Neuron (in vitro differentiated cells): ENCODE measurements around the gene CRABP1.

Experiments
- H2AFZ ChIP-seq: one replicate; pipeline ENCODE4 v1.6.1; 2013; ENCODE audit warnings: low read depth, mild to moderate bottlenecking, inconsistent platforms, low read length, moderate library complexity
- H3K27me3 ChIP-seq: one replicate; pipeline ENCODE4 v1.6.1; 2013; ENCODE audit warnings: low read length; ENCODE audit not compliant: insufficient read depth
- H3K36me3 ChIP-seq: one replicate; pipeline ENCODE4 v1.6.1; 2013; ENCODE audit warnings: low read length; ENCODE audit not compliant: insufficient read depth
- H3K4me1 ChIP-seq: one replicate; pipeline ENCODE4 v1.6.1; 2013; ENCODE audit warnings: low read length; ENCODE audit not compliant: insufficient read depth
- H3K4me3 ChIP-seq: 2 replicates; pipeline ENCODE4 v1.5.1; 2013; ENCODE audit warnings: mild to moderate bottlenecking, low read length, moderate library complexity
- H3K9me3 ChIP-seq: one replicate; pipeline ENCODE4 v1.6.1; 2013; ENCODE audit warnings: low read length

The CRABP1 gene

DNA sequence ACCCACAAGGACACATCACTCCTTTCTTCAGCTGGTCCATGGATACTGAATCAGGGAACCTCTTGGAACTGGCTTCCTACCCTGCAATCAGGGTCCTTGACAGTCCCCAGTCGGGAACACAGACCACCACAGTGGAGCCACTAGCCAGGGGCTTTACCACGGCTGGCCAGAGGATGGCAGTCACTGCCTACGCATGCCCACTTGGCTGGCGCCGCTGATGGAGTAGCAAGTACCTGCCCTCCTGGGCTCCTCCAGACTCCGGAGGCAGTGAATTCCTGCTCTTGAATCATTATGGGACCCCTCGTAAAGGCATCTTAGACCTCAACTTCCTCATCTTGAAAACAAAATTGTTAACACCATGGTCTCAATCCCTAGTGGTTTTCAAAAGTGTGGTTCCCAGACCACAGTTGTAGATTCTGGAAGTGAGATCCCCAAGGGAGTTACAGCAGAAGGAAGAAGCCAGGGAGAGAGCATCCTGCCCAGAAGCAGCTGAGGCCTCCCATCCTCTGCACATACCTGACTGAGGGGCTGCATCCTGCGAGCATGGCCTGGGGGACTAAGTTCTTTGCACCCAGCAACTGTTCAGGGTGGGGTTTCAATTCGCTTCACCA lies 31.6 kb upstream of the CRABP1 start:
- H2AFZ ChIP-seq: no peak overlapping the region
- H3K27me3 ChIP-seq: no peaks in the 10 kb centered on the region
- no peak overlapping the region for H3K4me3 ChIP-seq
- H3K36me3 ChIP-seq: no peaks in the 10 kb centered on the region
- H3K9me3 ChIP-seq: no peaks in the 10 kb centered on the region
- peaks cover 38% of the 10 kb centered on the region for H3K4me1 ChIP-seq

DNA sequence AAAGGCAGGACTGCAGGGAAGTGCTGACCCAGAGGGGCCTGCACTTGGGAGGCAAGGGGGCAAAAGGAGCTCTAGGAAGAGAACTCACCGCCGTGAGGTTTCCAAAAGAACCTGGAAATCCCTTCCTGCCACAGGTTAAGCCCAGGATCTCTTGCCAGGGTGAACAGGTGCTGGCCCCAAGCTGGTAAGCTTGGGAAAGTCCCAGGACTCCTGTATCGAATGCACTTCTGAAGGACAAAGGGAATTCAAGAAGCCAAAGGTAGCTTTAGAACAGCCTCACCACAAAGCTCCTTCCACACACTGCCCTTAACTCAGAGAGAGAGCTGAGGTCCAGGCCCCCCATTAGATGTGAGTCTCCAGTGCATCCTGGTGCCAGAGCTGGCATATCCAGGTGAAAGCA lies 28.9 kb upstream of the CRABP1 start:
- Histone ChIP-seq H3K9me3 (no peaks in the 10 kb centered on the region), H3K4me3 (no peak overlapping the region), H3K27me3 (no peaks in the 10 kb centered on the region), H3K4me1 (peaks cover 47% of the 10 kb centered on the region), H2AFZ (no peak overlapping the region), H3K36me3 (no peaks in the 10 kb centered on the region)

DNA sequence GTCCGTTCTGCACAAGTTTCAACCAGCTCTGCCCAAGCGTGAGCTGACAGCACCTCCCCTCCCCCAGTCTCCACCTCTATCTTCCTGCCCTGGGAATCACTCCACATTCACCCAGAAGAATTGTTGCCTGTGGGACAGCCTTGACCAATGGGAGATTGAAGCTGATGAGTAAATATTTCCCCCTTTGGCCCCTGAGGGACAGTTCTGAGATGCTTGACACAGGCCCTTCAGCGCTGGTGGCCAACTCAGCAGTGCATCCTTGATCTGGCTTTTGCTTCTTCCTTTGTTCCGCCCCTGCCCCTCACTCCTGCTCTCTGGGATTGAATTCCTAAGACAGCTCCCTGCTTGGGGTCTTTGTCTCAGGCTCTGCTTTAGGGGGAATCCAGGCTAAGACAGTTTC lies 27.6 kb upstream of the CRABP1 start:
- H2AFZ ChIP-seq: no peak overlapping the region
- H3K9me3 ChIP-seq: no peaks in the 10 kb centered on the region
- peaks cover 48% of the 10 kb centered on the region for H3K4me1 ChIP-seq
- H3K36me3 ChIP-seq: no peaks in the 10 kb centered on the region
- H3K27me3 ChIP-seq: no peaks in the 10 kb centered on the region
- H3K4me3 ChIP-seq: no peak overlapping the region

DNA sequence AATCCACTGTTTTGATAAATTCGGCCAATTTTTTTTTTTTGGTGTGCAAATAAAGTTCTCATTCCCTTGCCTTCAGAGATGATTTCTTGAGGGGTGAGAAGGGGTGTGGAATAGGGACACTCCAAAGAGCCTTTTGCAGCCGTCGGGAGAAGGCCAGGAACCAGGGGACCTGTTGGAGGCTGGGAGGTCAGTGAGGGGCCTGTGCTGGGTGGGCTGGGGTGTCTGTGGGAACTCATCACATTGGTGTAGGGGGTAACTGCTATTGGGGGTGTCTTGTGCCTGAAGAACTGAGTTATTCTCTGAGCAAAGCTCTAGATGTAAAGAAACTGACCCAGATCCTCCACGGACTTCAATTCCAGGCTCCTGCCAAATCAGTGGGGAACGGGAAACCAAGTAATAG lies 27.2 kb upstream of the CRABP1 start:
- Histone ChIP-seq H3K4me3 (no peak overlapping the region), H3K9me3 (no peaks in the 10 kb centered on the region), H3K4me1 (peaks cover 47% of the 10 kb centered on the region), H3K36me3 (no peaks in the 10 kb centered on the region), H2AFZ (no peak overlapping the region), H3K27me3 (no peaks in the 10 kb centered on the region)

DNA sequence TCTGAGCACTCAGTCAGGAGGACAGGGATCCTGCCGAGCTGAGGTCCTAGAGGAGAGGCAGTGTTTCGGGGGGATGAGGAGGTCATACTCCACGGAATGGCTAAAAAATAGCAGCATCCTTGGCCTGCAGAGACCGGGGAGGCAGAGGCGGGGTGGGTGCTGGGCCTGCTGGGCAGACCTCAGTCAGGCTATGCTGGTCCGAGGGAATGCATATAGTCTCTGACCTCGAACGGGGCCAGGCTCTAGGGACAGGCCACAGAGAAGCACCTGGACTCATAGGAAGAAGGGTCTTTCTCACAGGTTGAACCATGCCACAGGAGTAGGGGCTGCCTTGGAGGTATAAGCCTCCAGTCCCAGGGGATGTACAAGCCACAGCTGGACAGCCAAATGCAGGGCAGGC lies 26.8 kb upstream of the CRABP1 start:
- Histone ChIP-seq H2AFZ (no peak overlapping the region), H3K9me3 (no peaks in the 10 kb centered on the region), H3K36me3 (no peaks in the 10 kb centered on the region), H3K4me3 (no peak overlapping the region), H3K27me3 (no peaks in the 10 kb centered on the region), H3K4me1 (peaks cover 44% of the 10 kb centered on the region)

DNA sequence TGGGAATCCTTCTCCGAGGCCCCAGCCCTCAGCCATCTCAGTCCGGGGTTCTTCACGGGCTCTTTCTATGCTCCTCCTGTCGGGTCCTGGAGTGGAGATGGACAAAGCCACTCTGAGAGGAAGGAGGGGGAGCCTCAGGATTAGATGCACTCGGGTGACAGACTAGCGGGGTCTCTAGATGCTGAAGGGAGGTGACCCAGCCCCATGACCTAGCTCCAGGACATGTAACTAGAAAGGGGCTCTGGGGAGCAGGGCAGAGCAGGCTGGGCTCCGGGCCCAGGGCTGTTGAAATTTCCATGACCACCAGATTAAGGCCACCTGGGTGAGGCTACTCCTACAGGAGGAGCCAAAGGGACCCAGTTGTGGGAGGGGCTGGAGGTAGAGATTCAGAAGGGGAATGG lies 26.0 kb upstream of the CRABP1 start:
- Histone ChIP-seq H3K36me3 (no peaks in the 10 kb centered on the region), H3K27me3 (no peaks in the 10 kb centered on the region), H2AFZ (no peak overlapping the region), H3K4me1 (peaks cover 45% of the 10 kb centered on the region), H3K4me3 (no peak overlapping the region), H3K9me3 (no peaks in the 10 kb centered on the region)

DNA sequence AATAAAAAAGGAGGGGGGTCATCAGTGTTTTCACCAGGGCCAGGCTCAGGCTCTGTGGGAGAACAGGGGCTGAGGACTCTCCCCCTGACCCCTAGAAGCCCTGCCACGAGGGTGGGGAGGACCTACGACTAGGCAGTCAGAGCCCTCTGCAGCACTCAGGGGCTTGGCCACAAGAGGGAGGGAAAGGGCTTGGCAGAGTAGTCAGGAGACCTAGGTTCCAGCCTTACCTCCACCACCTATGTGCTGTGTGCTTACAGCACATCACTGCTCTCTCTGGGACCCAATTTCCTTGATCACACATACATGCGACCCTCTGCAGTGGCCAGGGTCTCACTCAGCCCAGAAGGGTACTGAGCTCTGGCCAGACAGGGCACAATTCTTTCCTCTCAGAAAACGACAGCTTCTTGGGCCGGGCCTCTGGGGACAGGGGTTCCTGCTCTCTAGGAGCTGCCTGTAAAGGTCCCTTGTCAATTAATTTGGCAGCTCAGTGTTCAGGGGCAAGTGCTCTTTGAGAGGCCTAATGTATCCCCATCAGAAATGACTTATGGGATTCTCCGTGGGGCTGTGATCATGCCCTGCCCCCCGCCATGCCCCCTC lies 24.4 kb upstream of the CRABP1 start:
- Histone ChIP-seq H3K36me3 (no peaks in the 10 kb centered on the region), H2AFZ (peak overlapping the region; percentile 72), H3K9me3 (no peaks in the 10 kb centered on the region), H3K27me3 (no peaks in the 10 kb centered on the region), H3K4me3 (no peak overlapping the region), H3K4me1 (peaks cover 45% of the 10 kb centered on the region)

DNA sequence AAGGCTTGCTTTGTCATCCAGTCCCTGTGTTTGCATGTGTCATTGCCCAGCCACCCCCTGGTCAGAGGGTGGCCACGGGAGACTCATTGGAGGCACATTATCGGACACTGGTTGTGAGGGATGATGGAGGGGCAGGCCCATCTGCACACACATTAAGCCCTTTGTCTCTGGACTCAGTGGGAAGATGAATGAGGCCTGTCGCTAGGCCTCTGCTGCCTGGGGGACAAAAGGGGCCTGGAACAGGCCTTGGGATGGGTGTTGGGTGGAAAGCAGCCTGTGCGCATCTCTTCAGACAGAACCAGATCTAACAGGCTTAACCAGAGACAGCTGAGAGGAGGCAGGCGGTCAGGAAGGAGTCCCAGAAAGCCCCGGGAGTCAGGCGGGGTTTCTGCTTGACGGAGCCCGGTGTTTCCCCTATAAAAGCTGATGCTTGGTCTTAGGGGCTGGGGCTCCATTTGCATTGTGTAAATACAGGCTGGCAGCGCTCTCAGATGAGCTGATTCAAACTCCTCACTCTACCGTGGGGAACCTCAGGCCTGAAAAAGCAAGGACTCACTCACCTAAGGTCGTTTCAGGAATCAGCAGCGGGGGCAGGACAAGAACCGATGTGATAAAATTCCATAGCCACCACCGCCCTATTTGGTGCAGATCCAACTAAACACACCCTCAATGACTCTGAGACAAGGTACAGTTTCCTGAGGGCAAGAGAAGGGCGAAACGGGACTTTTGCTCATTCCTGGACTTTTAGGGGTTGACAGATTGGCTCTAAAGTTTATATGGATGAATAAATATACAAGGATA lies 23.7 kb upstream of the CRABP1 start:
- no peaks in the 10 kb centered on the region for H3K27me3 ChIP-seq

DNA sequence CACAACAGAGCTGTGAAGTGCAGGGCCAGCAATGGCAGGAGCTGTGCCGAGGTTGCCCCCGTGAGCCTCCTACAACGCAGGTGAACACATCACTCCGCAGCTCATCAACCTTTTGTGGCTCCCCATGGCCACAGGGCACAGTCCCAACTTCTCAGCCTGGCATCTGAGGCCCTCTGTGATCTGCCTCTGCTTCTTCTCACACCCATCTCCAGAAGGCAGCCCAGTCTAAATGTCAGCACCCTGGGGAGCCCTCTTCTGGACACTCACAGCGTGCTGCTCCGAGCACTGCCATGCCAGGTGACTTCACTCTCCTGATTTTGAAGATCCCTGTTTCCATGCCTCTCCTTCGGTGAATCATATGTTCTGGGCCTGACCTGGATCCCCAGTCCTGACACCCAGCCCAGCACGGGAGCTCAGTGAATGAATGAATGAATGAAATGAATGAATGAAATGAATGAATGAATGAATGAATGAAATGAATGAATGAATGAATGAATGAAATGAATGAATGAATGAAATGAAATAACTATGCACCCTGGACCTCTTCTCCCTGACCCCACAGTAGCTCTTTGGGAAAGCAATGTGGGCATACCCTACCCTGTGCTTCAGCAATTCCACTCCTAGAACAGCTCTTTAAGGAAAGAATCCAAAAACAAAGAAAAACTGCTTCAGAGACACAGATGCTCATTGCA lies 22.9 kb upstream of the CRABP1 start:
- H2AFZ ChIP-seq: peak overlapping the region; percentile 72
- H3K36me3 ChIP-seq: no peaks in the 10 kb centered on the region
- H3K9me3 ChIP-seq: no peaks in the 10 kb centered on the region
- H3K4me1 ChIP-seq: peaks cover 49% of the 10 kb centered on the region
- H3K4me3 ChIP-seq: no peak overlapping the region
- no peaks in the 10 kb centered on the region for H3K27me3 ChIP-seq

More for the DNA sequence above, 23.7 kb upstream of the CRABP1 start:
- Histone ChIP-seq H3K4me3 (no peak overlapping the region), H3K9me3 (no peaks in the 10 kb centered on the region), H3K36me3 (no peaks in the 10 kb centered on the region), H3K4me1 (peaks cover 48% of the 10 kb centered on the region), H2AFZ (peak overlapping the region; percentile 72)

DNA sequence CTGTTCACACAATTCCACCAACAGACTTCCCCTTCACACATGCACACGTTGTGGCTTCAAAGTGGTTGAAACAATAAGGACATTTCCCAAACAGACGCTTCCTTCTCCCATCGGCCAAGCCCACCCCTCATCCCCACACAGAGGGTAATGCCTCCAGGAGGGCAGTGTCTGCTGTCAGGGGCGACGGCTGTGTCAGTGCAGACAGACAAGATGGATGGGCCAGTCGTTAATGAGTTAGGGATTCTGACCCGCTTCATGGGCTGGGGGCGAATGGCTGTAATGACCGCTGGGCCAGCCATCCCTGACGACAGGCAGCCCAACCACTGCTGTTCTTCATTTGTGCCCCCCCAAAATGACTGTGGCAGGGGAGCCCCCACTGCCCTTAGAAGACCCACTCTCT lies 20.6 kb upstream of the CRABP1 start:
- H3K36me3 ChIP-seq: no peaks in the 10 kb centered on the region
- H2AFZ ChIP-seq: no peak overlapping the region
- no peak overlapping the region for H3K4me3 ChIP-seq
- H3K4me1 ChIP-seq: peaks cover 57% of the 10 kb centered on the region
- H3K9me3 ChIP-seq: no peaks in the 10 kb centered on the region
- no peaks in the 10 kb centered on the region for H3K27me3 ChIP-seq

DNA sequence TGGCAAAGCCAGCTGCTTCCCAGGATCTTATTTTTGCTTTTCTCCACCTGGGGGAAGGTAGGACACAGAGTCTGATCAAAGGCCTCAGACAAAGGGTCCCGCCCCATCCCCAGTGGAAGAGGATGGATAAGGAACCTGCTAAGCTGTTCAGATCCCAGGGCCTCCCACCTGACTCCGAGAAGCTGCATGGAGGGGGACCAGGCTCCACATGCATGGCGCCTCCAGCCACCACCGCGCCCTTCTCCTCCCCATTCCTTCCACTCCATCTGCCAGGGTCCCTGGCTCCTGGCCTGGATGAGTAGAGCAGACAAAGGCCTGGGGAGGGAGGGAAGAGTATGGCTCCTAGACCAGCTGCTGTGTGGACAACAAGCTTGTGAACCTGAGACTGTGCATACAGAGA lies 20.0 kb upstream of the CRABP1 start:
- H3K27me3 ChIP-seq: no peaks in the 10 kb centered on the region
- H3K36me3 ChIP-seq: no peaks in the 10 kb centered on the region
- H3K9me3 ChIP-seq: no peaks in the 10 kb centered on the region
- H2AFZ ChIP-seq: no peak overlapping the region
- peaks cover 63% of the 10 kb centered on the region for H3K4me1 ChIP-seq
- no peak overlapping the region for H3K4me3 ChIP-seq

DNA sequence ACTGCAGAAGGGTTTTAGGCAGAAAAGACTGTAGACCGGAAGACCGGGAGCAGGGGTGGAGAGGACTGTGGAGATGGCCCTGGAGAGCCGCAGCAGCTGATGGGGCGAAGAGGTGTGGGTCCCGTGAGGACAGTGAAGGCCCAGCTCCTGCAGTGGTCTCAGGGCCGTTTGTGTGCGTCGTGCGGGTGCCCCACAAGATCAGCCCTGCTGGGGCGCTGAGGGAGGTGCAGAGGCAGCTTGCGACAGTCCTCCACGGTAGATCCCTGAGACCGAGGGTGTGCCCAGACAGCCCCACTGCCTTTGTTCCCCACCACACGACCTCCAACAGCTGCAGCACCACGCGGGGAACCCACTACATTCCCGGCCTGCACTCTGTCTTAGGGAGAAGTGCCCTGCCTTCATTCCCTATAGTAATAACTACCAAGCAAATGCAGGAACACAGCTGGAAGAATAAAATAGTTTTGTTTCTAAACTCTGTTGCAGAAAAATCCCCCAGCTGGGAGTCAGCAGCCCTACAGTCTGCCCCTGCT lies 19.0 kb upstream of the CRABP1 start:
- no peaks in the 10 kb centered on the region for H3K27me3 ChIP-seq
- no peak overlapping the region for H2AFZ ChIP-seq
- no peaks in the 10 kb centered on the region for H3K36me3 ChIP-seq
- H3K4me1 ChIP-seq: peaks cover 65% of the 10 kb centered on the region
- no peak overlapping the region for H3K4me3 ChIP-seq
- no peaks in the 10 kb centered on the region for H3K9me3 ChIP-seq

DNA sequence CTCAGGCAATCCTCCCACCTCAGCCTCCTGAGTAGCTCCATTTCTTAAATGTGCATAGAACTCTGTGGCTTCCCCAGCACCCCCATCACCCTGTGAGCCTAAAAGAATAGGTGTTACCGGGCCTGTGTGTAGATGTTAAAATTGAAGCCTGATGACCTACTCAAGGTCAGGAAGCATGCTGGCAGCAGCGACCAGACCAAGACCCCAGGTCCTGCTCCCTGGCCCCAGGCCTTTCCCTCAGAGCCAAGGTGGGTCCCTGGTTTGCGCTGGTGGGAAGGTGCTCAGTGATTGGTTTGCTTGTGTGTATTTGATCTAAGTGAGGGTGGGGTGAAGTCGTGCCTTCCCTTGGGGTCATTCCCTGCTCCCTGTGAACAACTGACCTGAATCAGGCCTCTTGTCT lies 18.4 kb upstream of the CRABP1 start:
- H3K4me1 ChIP-seq: peaks cover 58% of the 10 kb centered on the region
- no peaks in the 10 kb centered on the region for H3K27me3 ChIP-seq
- no peak overlapping the region for H3K4me3 ChIP-seq
- no peaks in the 10 kb centered on the region for H3K36me3 ChIP-seq
- H2AFZ ChIP-seq: peak overlapping the region; percentile 22
- H3K9me3 ChIP-seq: no peaks in the 10 kb centered on the region
